ENCODE results near the gene GALNT10.

- TF ChIP-seq MAFK (IDR thresholded peaks at IDR 0.05; ENCODE audit: low read depth, low read length) (no peak), CTCF (IDR thresholded peaks at IDR 0.05; ENCODE audit: control extremely low read depth in 1 of 3, insufficient read depth in 1 of 3, low read depth in 1 of 3, low read length in 3 of 3) (no peak), JUND (IDR thresholded peaks at IDR 0.05; ENCODE audit: low read length) (no peak), RFX5 (IDR thresholded peaks at IDR 0.05; ENCODE audit: borderline replicate concordance, low read depth, low read length) (no peak), EZH2 (IDR thresholded peaks at IDR 0.05; ENCODE audit: low read depth, low read length, severe bottlenecking) (no peak), MAX (IDR thresholded peaks at IDR 0.05) (no peak)
These were observed 44.0 kb downstream of the GALNT10 start for GRCh38 chr5:154234551-154234950.
